OCI-LY3 (cell line): ENCODE measurements around the gene ZSCAN31.

Source experiments
- CTCF ChIP-seq: fragments of 200-600, 300-600 bp; sonication (generic); IDR thresholded peaks from 2 replicates; pipeline ENCODE4 v1.5.1; 2014; ENCODE audit warnings: antibody characterized with exemption, low read length, low read depth
- EZH2phosphoT487 ChIP-seq: fragments of 200-600 bp; shearing (Covaris generic); IDR thresholded peaks from 2 replicates; pipeline ENCODE4 v1.6.1; 2018; ENCODE audit warnings: antibody characterized with exemption, mixed run types, low read depth

- TF ChIP-seq CTCF (no peak), EZH2phosphoT487 (no peak)
These were observed 9.3 kb upstream of the ZSCAN31 start for GRCh38 chr6:28345201-28345600.
